Stomach (tissue), 4 donors: Measurements from ENCODE around the gene MAPKAPK3.

Experiments
- EP300 ChIP-seq: sonication (generic); formaldehyde crosslinking; IDR thresholded peaks from one replicate; pipeline ENCODE4 v1.6.1; 2017; ENCODE audit warnings: antibody characterized with exemption
- POLR2A ChIP-seq, 4 donors: fragments of 450-650 bp; IDR thresholded peaks; one replicate each; pipeline ENCODE4 v1.6.1; 2016; ENCODE audit warnings: antibody characterized with exemption in 4 of 4, control low read depth in 2 of 4, mild to moderate bottlenecking in 1 of 4, moderate library complexity in 1 of 4
- POLR2AphosphoS5 ChIP-seq, 3 donors: sonication (generic); formaldehyde crosslinking; IDR thresholded peaks; one replicate each; pipeline ENCODE4 v1.6.1; 2016; ENCODE audit warnings: antibody characterized with exemption in 3 of 3
- TF ChIP-seq, protein P1 (sequence below), 7 experiments: fragments of 450-650 bp in 4 of 7; fragments of 200-600 bp in 3 of 7; sonication (generic) in 3 of 7; IDR thresholded peaks; one replicate each; pipeline ENCODE4 v1.5.1; 2016 to 2019; ENCODE audit warnings: antibody characterized with exemption in 7 of 7, control low read depth in 2 of 7, mild to moderate bottlenecking in 1 of 7

DNA sequence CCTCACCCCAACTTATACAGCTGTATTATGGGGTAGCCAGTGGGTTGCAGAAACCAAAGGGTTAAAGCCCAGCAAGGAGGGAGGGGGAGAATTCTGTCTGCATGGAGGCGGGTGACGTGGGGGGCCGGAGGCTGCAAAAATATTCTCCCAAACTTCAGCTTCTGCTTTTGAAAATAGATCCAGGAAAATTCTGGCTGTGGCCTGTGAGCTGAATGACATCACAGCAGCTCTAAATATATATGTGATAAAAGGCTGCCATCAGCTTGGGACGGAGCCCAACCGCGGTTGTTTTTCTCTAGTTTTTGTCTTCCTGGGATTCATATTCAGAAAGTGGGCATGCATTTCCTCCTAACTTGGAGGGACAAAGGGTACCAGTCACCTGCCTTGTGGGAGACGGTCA, 27.6 kb downstream of the MAPKAPK3 start:
- TF ChIP-seq, protein P1, sequence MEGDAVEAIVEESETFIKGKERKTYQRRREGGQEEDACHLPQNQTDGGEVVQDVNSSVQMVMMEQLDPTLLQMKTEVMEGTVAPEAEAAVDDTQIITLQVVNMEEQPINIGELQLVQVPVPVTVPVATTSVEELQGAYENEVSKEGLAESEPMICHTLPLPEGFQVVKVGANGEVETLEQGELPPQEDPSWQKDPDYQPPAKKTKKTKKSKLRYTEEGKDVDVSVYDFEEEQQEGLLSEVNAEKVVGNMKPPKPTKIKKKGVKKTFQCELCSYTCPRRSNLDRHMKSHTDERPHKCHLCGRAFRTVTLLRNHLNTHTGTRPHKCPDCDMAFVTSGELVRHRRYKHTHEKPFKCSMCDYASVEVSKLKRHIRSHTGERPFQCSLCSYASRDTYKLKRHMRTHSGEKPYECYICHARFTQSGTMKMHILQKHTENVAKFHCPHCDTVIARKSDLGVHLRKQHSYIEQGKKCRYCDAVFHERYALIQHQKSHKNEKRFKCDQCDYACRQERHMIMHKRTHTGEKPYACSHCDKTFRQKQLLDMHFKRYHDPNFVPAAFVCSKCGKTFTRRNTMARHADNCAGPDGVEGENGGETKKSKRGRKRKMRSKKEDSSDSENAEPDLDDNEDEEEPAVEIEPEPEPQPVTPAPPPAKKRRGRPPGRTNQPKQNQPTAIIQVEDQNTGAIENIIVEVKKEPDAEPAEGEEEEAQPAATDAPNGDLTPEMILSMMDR (IDR thresholded peaks at IDR 0.05) = no peak
- no peak for TF ChIP-seq EP300
- TF ChIP-seq POLR2AphosphoS5 (IDR thresholded peaks at IDR 0.05) = no peak
- TF ChIP-seq POLR2A (IDR thresholded peaks at IDR 0.05) = no peak
